ENCODE data around the gene OR6C65.

OR6C65 gene

DNA sequence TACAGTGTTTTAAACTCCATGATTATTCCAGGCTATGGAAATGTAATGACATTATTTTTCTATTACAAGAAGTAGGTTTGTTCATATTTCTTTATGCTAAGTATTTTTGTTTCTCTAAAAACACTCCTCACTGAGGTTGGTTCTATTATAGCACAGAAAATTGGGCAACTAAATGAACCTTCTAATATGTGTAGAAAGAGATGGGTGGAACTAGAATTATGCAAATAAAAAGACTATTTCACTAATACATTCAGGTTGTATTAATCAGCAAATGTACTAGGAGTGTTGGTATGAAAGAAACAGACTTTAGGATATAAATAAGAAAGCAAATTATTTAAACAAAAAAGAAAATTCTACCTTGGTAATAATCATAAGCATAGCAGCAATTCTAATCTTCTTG lies 48.5 kb downstream of the OR6C65 start:
- no peak for DNase-seq
